Airway epithelial cell (primary cell): ENCODE results near the gene CCDC39. TPM values are rescaled to one million over a fixed set of nuclear protein-coding genes. Genes with fewer than 3 reads are reported as not detected.

Experiments used
- total RNA-seq: library from RNA; depleted of rRNA; stranded (reverse); fragments of >200 nt; gene quantifications from 2 replicates; pipeline ENCODE4 v1.2.3, GENCODE V29; 2015

The CCDC39 gene
- total RNA-seq = not detected in 2 replicates

DNA sequence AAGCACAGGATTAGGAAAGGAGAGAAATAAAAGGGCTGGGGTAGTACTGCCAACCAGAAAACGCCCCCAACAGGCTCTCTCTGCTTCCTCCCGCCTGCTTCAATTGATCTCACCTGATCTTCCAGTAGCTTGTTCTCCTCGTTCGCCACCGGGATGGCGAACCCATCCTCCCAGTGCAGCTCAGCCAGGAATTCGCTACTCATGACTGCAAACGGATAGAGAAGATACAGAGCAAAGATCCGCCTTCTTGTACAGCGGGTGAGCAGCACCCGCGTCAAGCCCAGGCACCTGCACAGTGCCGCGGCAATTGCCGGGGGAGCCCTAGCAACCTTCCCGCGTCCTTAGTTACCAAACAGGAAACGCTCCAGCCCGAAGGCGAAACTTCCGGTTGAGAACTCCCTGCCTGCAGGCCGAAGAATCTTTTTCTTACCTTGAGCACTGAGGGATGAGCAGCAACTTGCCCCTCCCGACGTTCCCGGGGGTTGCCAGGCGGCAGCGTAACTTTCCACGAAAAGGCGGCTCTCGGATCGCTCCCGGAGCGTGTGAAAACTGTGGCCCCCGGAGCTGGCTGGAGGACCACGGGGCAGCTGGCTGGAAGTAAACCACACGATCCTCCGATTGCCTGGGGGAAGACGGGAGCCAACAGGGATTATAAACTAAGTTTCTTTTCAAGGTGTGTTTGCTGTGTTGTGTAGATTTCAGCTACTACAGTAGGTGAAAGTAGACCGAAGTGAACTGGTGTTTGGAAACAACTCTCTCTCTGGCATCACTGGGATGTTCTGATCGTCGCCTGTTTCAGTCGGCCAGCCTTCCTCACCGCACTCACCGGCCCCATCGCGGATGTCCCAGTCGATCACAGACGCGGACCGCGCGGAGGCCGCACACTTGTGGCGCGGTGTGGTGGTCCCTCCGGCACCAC is at the start of gene CCDC39:
CCDC39 (minus strand) TSS at position 312 of the 919 bp plus-strand sequence; CDS start at position 203, 109 bp downstream.

GRCh38 chr3:180601688-180602666 is 77.3 kb downstream of the CCDC39 start, which contains the start of gene TTC14:
TSS of gene TTC14 (plus strand) at chr3:180602163. CDS start at chr3:180602262, 99 bp downstream.

Other genes starting within 250 kb of the CCDC39 start
- 9.9 and 16.9 TPM in 2 replicates for gene TTC14, start 77.3 kb downstream of the CCDC39 start, total RNA-seq
- 77.7 and 79.8 TPM in 2 replicates for gene FXR1, start 233.2 kb upstream of the CCDC39 start, total RNA-seq